Activated CD4-positive, CD25-positive, alpha-beta regulatory T cell (primary cell): Measurements from ENCODE around the gene ZNF341.
A peak's percentile ranks its signal among the peaks of the same experiment; 100 is the strongest.
"Not testable (repeated sequence)": the region's sequence is repeated elsewhere in the genome, so short reads cannot be mapped to it uniquely, and the experiment has no call there.

Experiments
- DNase-seq, 4 experiments: peaks; one replicate each; lab custom pipeline; 2025; lab: John Stamatoyannopoulos, UW

The ZNF341 gene

GRCh38 chr20:33770005-33770404, 38.2 kb downstream of the ZNF341 start:
- DNase-seq, result no peak

GRCh38 chr20:33771938-33772337, 40.1 kb downstream of the ZNF341 start:
- no peak for DNase-seq

- no peak for DNase-seq
These were observed 40.6 kb downstream of the ZNF341 start for GRCh38 chr20:33772439-33772838.

- no peak for DNase-seq
These were observed 41.8 kb downstream of the ZNF341 start for GRCh38 chr20:33773412-33774089.

GRCh38 chr20:33777816-33778215, 46.0 kb downstream of the ZNF341 start:
- no peak for DNase-seq

GRCh38 chr20:33781133-33781532, 49.3 kb downstream of the ZNF341 start:
- DNase-seq, result no peak

- no peak for DNase-seq
These were observed 50.1 kb downstream of the ZNF341 start for GRCh38 chr20:33781945-33782344.

- DNase-seq, result no peak
These were observed 51.5 kb downstream of the ZNF341 start for GRCh38 chr20:33783256-33783655.

GRCh38 chr20:33783818-33784217, 52.0 kb downstream of the ZNF341 start:
- DNase-seq, result no peak

GRCh38 chr20:33784225-33784624, 52.4 kb downstream of the ZNF341 start:
- no peak for DNase-seq

GRCh38 chr20:33785503-33785902, 53.7 kb downstream of the ZNF341 start:
- no peak for DNase-seq

GRCh38 chr20:33787253-33787891, 55.6 kb downstream of the ZNF341 start:
- no peak for DNase-seq

- no peak for DNase-seq
These were observed 56.7 kb downstream of the ZNF341 start for GRCh38 chr20:33788351-33789049.

- DNase-seq, result no peak
These were observed 57.5 kb downstream of the ZNF341 start for GRCh38 chr20:33789109-33789857.

GRCh38 chr20:33789858-33790182, 58.0 kb downstream of the ZNF341 start:
- DNase-seq, result no peak

- no peak for DNase-seq
These were observed 58.8 kb downstream of the ZNF341 start for GRCh38 chr20:33790566-33790965.

- no peak for DNase-seq
These were observed 59.2 kb downstream of the ZNF341 start for GRCh38 chr20:33791021-33791420.

- no peak for DNase-seq
These were observed 59.7 kb downstream of the ZNF341 start for GRCh38 chr20:33791540-33791939.

- DNase-seq, result peak in 2 of 4 experiments; percentile 11 to 41
These were observed 60.3 kb downstream of the ZNF341 start for GRCh38 chr20:33791959-33792597.

- DNase-seq, result not testable (repeated sequence)
These were observed 60.8 kb downstream of the ZNF341 start for GRCh38 chr20:33792598-33792989.

- no peak for DNase-seq
These were observed 61.5 kb downstream of the ZNF341 start for GRCh38 chr20:33793011-33793931.
